HCT116 (cell line): ENCODE results near the gene SCP2. TPM values are rescaled to one million over a fixed set of nuclear protein-coding genes. Genes with fewer than 3 reads are reported as not detected.

Experiments
- ATAC-seq: fragments of 200-7000 bp; cut with Tn5 transposase; 2 replicates; pipeline ENCODE4 v1.9.1; 2020; ENCODE audit warnings: mild to moderate bottlenecking, moderate library complexity
- BruUV-seq: library from RNA; stranded (reverse); fragments of 400-500 nt; replicated peaks from 2 replicates; lab custom pipeline; 2021; lab: Mats Ljungman, UMichigan
- CTCF ChIA-PET: fragments of 300-600 bp; sonication (Branson Sonifier 250); formaldehyde crosslinking; loops from one replicate; lab custom pipeline; 2021; ENCODE audit warnings: antibody characterized with exemption; lab: Charles Lee
- POLR2A ChIA-PET: fragments of 300-600, 350-600 bp; sonication (Branson Sonifier 250); formaldehyde crosslinking; loops from one replicate; lab custom pipeline; 2021; ENCODE audit warnings: antibody characterized with exemption; lab: Charles Lee
- RAD21 ChIA-PET, 2 experiments: fragments of 300-600 bp; sonication (Branson Sonifier 250); formaldehyde crosslinking; loops; one replicate each; lab custom pipeline; 2023; ENCODE audit warnings: low total read pairs in 2 of 2; ENCODE audit not compliant: uncharacterized antibody in 2 of 2, unreplicated experiment in 2 of 2, low non-redundant PET in 1 of 2; lab: Charles Lee
- DNase-seq: peaks from one replicate; pipeline ENCODE4 v3.0.0-alpha.2; 2010; ENCODE audit warnings: low read depth, low spot score
- H2AFZ ChIP-seq: fragments of 200-600 bp; shearing (Covaris generic), sonication (generic); 2 replicates; pipeline ENCODE4 v1.6.1; 2017; ENCODE audit warnings: low read depth, mixed run types, mixed read lengths, antibody characterized with exemption, low read length; ENCODE audit not compliant: poor library complexity, severe bottlenecking
- H3K27ac ChIP-seq: 2 replicates; pipeline ENCODE4 v1.5.1; 2012; ENCODE audit warnings: low read depth, low read length
- H3K27me3 ChIP-seq: fragments of 200-600 bp; sonication (generic); 2 replicates; pipeline ENCODE4 v1.6.1; 2016; ENCODE audit warnings: mixed run types, low read length, mixed read lengths; ENCODE audit not compliant: insufficient read depth
- H3K36me3 ChIP-seq, 2 experiments: fragments of 200-500 bp in 1 of 2; fragments of 200-600 bp in 1 of 2; sonication (Bioruptor generic) in 1 of 2; sonication (generic) in 1 of 2; 2 replicates each; pipeline versions ENCODE4 v1.5.1 to v1.6.1; 2014 to 2016; ENCODE audit warnings: low read length in 2 of 2, inconsistent platforms in 1 of 2, mixed read lengths in 1 of 2, mixed run types in 1 of 2; ENCODE audit not compliant: insufficient read depth in 2 of 2, control insufficient read depth in 1 of 2
- H3K4me1 ChIP-seq, 2 experiments: fragments of 200-600 bp in 1 of 2; sonication (generic) in 1 of 2; 2 replicates each; pipeline versions ENCODE4 v1.5.1 to v1.6.1; 2012 to 2017; ENCODE audit warnings: low read length in 2 of 2, inconsistent platforms in 1 of 2, mild to moderate bottlenecking in 1 of 2, mixed read lengths in 1 of 2, mixed run types in 1 of 2, moderate library complexity in 1 of 2; ENCODE audit not compliant: insufficient read depth in 2 of 2, control insufficient read depth in 1 of 2
- H3K4me2 ChIP-seq: fragments of 200-600 bp; sonication (generic); 2 replicates; pipeline ENCODE4 v1.6.1; 2017; ENCODE audit warnings: mixed run types, low read length, mixed read lengths
- H3K4me3 ChIP-seq, 2 experiments: fragments of 200-600 bp in 1 of 2; sonication (generic) in 1 of 2; replicated peaks in 1 of 2; 2 replicates each; pipeline ENCODE4 v1.5.1; 2011 to 2016; ENCODE audit warnings: low read length in 2 of 2, control low read depth in 1 of 2, low read depth in 1 of 2, mild to moderate bottlenecking in 1 of 2, mixed read lengths in 1 of 2, mixed run types in 1 of 2
- H3K79me2 ChIP-seq: fragments of 200-600 bp; sonication (generic); 2 replicates; pipeline ENCODE4 v1.6.1; 2017; ENCODE audit warnings: mild to moderate bottlenecking, mixed run types, low read length, moderate library complexity, mixed read lengths; ENCODE audit not compliant: insufficient read depth
- H3K9ac ChIP-seq: fragments of 200-600 bp; sonication (generic); 2 replicates; pipeline ENCODE4 v1.6.1; 2016; ENCODE audit warnings: low read length, mixed read lengths
- H3K9me2 ChIP-seq: fragments of 200-600 bp; sonication (generic), shearing (Covaris generic); 2 replicates; pipeline ENCODE4 v1.6.1; 2017; ENCODE audit warnings: mixed run types, mild to moderate bottlenecking, moderate library complexity; ENCODE audit not compliant: insufficient read depth
- H3K9me3 ChIP-seq, 2 experiments: fragments of 200-500 bp in 1 of 2; fragments of 200-600 bp in 1 of 2; sonication (Bioruptor generic) in 1 of 2; sonication (generic) in 1 of 2; 2 replicates each; pipeline ENCODE4 v1.6.1; 2014 to 2017; ENCODE audit warnings: low read length in 2 of 2, mixed read lengths in 2 of 2, inconsistent platforms in 1 of 2, low read depth in 1 of 2, mild to moderate bottlenecking in 1 of 2, mixed run types in 1 of 2, moderate library complexity in 1 of 2; ENCODE audit not compliant: control insufficient read depth in 1 of 2, insufficient read depth in 1 of 2
- H4K20me1 ChIP-seq: fragments of 200-600 bp; sonication (generic), shearing (Covaris generic); 2 replicates; pipeline ENCODE4 v1.6.1; 2017; ENCODE audit warnings: mixed run types, mild to moderate bottlenecking, moderate library complexity; ENCODE audit not compliant: insufficient read depth
- EZH2 ChIP-seq: fragments of 200-600 bp; sonication (generic); IDR thresholded peaks from 2 replicates; pipeline ENCODE4 v1.6.1; 2017; ENCODE audit warnings: antibody characterized with exemption, mixed run types
- FOSL1 ChIP-seq: IDR thresholded peaks from 2 replicates; pipeline ENCODE4 v1.6.1; 2012; ENCODE audit warnings: low read depth
- POLR2AphosphoS5 ChIP-seq: IDR thresholded peaks from 2 replicates; pipeline ENCODE4 v1.6.1; 2011; ENCODE audit warnings: mild to moderate bottlenecking, low read depth, low read length, moderate library complexity
- SIN3A ChIP-seq: IDR thresholded peaks from 2 replicates; pipeline ENCODE4 v1.6.1; 2012; ENCODE audit warnings: low read depth
- SRF ChIP-seq: IDR thresholded peaks from 2 replicates; pipeline ENCODE4 v1.6.1; 2012; ENCODE audit warnings: low read depth
- TCF7L2 ChIP-seq: IDR thresholded peaks from 2 replicates; pipeline ENCODE4 v1.7.0; 2011; ENCODE audit warnings: borderline replicate concordance, inconsistent platforms; ENCODE audit not compliant: insufficient read depth, insufficient read length; ENCODE audit errors: extremely low read depth
- YY1 ChIP-seq: IDR thresholded peaks from 2 replicates; pipeline ENCODE4 v1.6.1; 2011; ENCODE audit warnings: low read length, low read depth, moderate library complexity, mild to moderate bottlenecking; ENCODE audit not compliant: insufficient replicate concordance; ENCODE audit errors: extremely low read depth
- ZNF274 ChIP-seq: fragments of 200-500 bp; sonication (Bioruptor generic); IDR thresholded peaks from 2 replicates; pipeline ENCODE4 v1.6.1; 2014; ENCODE audit warnings: mild to moderate bottlenecking, low read depth, low read length, inconsistent platforms
- intact Hi-C: fragments of 100-400 bp; cut with micrococcal nuclease; formaldehyde crosslinking; loops from 2 replicates; pipeline ENCODE4 v1.10.0; 2022
- total RNA-seq: library from RNA; stranded (reverse); gene quantifications from one replicate; pipeline ENCODE4 v1.2.1, GENCODE V29; 2021; ENCODE audit not compliant: unreplicated experiment
- TF ChIP-seq, protein P1 (sequence below): IDR thresholded peaks from 2 replicates; pipeline ENCODE4 v1.6.1; 2011; ENCODE audit warnings: mild to moderate bottlenecking, low read length, moderate library complexity; ENCODE audit not compliant: insufficient replicate concordance; ENCODE audit errors: extremely low read depth

Gene SCP2
- total RNA-seq, 1 experiment from 2014 or later: 62.0 TPM

- Histone ChIP-seq H3K79me2 (no peaks in the 10 kb centered on the region), H3K36me3 (no peaks in the 10 kb centered on the region), H2AFZ (no peak overlapping the region), H3K4me3 (no peak overlapping the region), H3K27ac (no peak overlapping the region), H3K9me2 (no peaks in the 10 kb centered on the region), H3K27me3 (no peaks in the 10 kb centered on the region), H3K9me3 (no peaks in the 10 kb centered on the region), H3K4me1 (no peaks in the 10 kb centered on the region), H3K9ac (no peak overlapping the region), H4K20me1 (no peaks in the 10 kb centered on the region), H3K4me2 (no peak overlapping the region)
- ChIA-PET POLR2A (no interaction called here), CTCF (no interaction called here), RAD21 (no interaction called here)
- no TSS peak for BruUV-seq
- no peak for TF ChIP-seq YY1
- TF ChIP-seq SIN3A: no peak
- TF ChIP-seq, protein P1, sequence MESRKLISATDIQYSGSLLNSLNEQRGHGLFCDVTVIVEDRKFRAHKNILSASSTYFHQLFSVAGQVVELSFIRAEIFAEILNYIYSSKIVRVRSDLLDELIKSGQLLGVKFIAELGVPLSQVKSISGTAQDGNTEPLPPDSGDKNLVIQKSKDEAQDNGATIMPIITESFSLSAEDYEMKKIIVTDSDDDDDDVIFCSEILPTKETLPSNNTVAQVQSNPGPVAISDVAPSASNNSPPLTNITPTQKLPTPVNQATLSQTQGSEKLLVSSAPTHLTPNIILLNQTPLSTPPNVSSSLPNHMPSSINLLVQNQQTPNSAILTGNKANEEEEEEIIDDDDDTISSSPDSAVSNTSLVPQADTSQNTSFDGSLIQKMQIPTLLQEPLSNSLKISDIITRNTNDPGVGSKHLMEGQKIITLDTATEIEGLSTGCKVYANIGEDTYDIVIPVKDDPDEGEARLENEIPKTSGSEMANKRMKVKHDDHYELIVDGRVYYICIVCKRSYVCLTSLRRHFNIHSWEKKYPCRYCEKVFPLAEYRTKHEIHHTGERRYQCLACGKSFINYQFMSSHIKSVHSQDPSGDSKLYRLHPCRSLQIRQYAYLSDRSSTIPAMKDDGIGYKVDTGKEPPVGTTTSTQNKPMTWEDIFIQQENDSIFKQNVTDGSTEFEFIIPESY: no peak
- no peak for TF ChIP-seq TCF7L2
- no peak for TF ChIP-seq POLR2AphosphoS5
- TF ChIP-seq ZNF274: no peak
- no peak for TF ChIP-seq EZH2
- TF ChIP-seq FOSL1: no peak
- TF ChIP-seq SRF: no peak
- intact Hi-C loops: no loop called here
- DNase-seq (no peak), ATAC-seq (no peak)
Observed at GRCh38 chr1:53024117-53024516, 97.0 kb downstream of the SCP2 start.
